Fibroblast of pulmonary artery (primary cell): ENCODE data around the gene CYP2A6.
"Not testable (repeated sequence)": the region's sequence is repeated elsewhere in the genome, so short reads cannot be mapped to it uniquely, and the experiment has no call there.

Experiments used
- DNase-seq: peaks from one replicate; pipeline ENCODE4 v3.0.0-alpha.2; 2010; ENCODE audit warnings: low read depth
- H3K4me3 ChIP-seq: replicated peaks from 2 replicates; pipeline ENCODE4 v1.5.1; 2011; ENCODE audit warnings: low read depth, mild to moderate bottlenecking, control low read depth, low read length, moderate library complexity
- TF ChIP-seq, protein P1 (sequence below): IDR thresholded peaks from 2 replicates; pipeline ENCODE4 v1.5.1; 2011; ENCODE audit warnings: mild to moderate bottlenecking, control low read depth, low read length, inconsistent platforms; ENCODE audit errors: missing control alignments

The CYP2A6 gene

DNA sequence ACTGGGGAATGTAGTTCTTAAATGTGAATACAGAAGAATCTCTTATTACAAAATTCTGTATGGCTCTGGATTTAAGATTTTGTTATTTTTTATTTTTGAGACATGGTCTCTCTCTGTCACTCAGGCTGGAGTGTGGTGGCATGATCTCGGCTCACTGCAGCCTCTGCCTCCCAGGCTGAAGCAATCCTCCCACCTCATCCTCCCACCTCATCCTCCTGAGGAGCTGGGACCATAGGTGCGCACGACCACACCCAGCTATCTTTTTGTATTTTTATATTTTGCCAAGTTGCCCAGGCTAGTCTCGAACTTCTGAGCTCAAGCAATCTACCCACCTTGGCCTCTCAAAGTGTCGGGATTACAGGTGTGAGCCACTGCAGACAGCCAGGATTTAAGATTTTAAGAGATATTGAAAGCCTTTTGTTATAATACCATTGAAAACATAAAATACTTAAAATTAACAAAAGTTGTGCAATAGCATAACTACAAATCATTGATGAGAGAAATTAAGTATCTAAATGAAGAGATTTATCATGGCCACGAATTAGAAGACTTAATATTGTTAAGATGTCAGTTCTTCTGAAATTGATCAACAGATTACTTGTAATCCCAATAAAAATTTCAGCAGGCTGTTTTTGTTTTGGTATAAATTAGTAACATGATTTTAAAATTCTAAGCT is 13.4 kb downstream of the CYP2A6 start:
- no peak overlapping the region for H3K4me3 ChIP-seq
- DNase-seq = no peak
- TF ChIP-seq, protein P1, sequence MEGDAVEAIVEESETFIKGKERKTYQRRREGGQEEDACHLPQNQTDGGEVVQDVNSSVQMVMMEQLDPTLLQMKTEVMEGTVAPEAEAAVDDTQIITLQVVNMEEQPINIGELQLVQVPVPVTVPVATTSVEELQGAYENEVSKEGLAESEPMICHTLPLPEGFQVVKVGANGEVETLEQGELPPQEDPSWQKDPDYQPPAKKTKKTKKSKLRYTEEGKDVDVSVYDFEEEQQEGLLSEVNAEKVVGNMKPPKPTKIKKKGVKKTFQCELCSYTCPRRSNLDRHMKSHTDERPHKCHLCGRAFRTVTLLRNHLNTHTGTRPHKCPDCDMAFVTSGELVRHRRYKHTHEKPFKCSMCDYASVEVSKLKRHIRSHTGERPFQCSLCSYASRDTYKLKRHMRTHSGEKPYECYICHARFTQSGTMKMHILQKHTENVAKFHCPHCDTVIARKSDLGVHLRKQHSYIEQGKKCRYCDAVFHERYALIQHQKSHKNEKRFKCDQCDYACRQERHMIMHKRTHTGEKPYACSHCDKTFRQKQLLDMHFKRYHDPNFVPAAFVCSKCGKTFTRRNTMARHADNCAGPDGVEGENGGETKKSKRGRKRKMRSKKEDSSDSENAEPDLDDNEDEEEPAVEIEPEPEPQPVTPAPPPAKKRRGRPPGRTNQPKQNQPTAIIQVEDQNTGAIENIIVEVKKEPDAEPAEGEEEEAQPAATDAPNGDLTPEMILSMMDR = no peak

DNA sequence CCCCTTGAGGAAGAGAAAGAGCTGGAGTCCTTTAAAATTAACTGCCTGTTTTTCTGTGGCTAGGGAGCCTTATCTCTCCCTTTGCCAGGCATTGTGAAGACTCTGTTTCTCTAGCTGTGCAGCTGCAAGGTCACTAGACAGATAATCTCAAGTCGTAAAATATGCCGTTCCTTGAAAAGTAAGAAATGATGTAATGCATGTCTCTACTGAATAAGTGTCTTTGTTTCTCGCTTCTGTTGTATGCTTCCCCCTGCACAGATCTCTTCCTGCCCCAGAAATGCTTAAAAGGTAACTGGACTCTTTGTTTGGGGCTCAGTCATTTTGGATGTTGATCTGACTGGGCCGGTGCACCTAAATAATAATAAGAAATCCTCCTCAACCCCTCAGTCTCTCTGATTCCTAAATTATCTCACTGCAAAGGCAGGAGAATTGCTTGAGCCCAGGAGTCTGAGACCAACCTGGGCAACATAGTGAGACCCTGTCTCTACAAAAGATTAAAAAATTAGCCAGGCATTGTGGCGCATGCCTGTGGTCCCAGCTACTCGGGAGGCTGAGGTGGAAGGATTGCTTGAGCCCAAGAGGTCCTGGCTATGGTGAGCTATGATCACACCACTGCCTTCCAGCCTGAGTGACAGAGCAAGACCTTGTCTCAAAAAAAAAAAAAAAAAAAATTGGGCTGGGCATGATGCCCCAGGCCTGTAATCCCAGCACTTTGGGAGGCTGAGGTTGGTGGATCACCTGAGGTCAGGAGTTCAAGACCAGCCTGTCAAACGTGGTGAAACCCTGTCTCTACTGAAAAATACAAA is 16.3 kb downstream of the CYP2A6 start:
- not testable (repeated sequence) for DNase-seq, H3K4me3 ChIP-seq

DNA sequence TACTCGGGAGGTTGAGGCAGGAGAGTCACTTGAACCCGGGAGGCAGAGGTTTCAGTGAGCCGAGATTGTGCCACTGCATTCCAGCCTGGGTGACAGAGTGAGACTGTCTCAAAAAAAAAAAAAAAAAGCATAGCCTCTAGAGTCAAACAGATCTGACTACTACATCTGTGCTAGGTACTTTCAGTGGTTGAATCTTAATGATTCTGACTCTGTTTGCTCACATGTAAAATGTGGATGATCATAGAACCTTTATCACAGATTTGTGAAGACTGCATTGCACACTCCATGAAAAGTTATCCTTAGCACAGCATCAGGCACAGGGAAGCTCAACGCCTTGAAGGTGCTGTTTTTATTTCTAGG is 17.8 kb downstream of the CYP2A6 start:
- H3K4me3 ChIP-seq, DNase-seq: not testable (repeated sequence)

DNA sequence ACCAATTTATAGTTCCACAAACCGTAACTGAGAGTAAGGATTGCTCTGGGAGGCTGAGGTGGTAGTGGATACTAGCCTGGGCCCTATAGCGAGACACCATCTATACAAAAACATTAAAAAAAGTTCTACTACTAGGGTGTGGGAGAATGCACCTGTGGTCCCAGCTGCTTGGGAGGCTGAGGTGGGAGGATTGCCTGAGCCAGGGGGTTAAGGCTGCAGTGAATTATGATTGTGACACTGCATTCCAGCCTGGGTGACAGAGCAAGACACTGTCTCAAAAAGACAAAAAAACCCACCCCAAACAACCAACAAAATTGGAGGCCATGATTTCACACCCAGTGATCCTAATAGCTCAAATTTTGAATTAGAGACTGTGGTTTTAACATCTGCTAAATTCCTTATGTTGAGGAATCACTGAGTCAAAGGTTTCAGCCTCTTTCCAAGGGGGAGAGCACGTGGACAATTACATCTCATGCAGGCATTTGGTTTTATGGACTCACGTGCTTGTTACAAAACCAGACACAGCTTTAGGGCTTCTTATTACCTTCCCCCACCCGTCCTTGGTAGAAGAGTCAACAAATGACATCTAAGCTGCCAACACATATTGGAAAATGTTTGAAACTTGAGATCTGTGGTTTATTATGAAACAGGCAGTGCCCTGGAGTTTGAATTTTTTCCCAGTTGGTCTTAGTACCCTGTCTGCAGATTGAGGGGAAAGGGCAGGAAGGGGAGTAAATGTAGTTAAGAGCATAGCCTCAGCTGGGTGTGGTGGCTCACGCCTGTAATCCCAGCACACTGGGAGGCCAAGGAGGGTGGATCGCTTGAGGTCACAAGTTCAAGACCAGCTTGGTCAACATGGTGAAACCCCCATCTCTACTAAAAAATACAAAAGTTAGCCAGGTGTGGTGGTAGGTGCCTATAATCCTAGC is 18.5 kb downstream of the CYP2A6 start:
- TF ChIP-seq, protein P1 = no peak
- peak; percentile 91 for DNase-seq
- H3K4me3 ChIP-seq = no peak overlapping the region

DNA sequence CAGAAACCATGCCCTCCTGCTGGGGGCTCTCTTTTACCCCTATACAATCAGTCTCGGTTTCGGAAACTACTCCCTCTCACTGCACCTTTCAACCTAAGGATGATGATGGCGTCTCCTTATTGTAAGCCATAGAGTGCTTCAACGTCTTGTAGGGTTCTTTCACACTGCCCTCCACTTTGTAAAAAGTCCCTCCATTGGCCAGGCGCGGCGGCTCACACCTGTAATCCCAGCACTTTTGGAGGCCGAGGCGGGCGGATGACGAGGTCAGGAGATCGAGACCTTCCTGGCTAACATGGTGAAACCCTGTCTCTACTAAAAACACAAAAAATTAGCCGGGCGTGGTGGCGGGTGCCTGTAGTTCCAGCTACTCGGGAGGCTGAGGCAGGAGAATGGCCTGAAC is 19.5 kb downstream of the CYP2A6 start:
- not testable (repeated sequence) for H3K4me3 ChIP-seq, DNase-seq

DNA sequence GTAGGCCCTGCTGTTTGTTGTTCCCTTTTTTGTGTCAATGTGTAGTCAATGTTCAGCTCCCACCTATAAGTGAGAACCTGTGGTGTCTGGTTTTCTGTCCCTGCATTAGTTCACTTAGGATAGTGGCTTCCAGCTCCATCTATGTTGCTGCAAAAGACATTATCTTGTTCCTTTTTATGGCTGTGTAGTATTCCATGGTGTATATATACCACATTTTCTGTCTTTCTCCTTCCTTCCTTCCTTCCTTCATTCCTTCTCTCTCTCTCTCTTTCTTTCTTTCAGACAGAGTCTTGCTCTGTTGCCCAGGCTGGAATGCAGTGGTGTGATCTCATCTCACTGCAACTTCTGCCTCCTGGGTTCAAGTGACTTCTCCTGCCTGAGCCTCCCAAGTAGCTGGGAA is 21.0 kb downstream of the CYP2A6 start:
- DNase-seq = no peak
- TF ChIP-seq, protein P1 = no peak
- no peak overlapping the region for H3K4me3 ChIP-seq

DNA sequence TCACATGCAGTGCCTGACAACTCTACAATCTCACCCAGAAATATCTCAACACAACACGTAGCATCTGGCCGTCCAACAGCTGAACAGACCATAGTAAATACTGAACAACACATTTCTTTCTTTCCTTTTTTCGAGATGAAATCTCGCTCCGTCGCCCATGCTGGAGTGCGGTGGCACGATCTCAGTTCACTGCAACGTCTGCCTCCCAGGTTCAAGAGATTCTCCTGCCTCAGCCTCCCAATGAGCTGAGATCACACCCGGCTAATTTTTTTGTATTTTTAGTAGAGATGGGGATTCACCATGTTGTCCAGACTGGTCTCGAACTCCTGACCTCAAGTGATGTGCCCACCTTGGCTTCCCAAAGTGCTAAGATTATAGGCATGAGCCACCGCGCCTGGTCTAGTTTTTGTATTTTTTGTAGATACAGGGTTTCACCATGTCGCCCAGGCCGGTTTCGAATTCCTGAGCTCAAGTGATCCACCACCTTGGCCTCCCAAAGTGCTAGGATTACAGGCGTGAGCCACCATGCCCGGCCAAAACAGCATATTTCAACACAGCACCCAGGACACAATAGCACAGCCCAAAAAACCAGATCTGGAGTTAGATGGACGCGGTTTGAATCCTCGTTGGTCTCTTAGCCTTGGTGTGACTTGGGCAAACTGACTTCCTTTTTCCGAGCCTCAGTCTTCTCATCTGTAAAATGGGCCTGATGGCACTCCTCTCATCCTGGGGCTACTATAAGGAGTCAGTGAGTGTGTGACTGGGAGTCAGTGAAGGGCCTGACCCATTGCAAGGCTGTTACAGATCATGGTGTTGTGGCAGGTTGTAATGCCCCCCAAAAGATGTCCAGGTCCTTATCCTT is 22.6 kb downstream of the CYP2A6 start:
- H3K4me3 ChIP-seq = no peak overlapping the region
- no peak for DNase-seq
- TF ChIP-seq, protein P1 = no peak

DNA sequence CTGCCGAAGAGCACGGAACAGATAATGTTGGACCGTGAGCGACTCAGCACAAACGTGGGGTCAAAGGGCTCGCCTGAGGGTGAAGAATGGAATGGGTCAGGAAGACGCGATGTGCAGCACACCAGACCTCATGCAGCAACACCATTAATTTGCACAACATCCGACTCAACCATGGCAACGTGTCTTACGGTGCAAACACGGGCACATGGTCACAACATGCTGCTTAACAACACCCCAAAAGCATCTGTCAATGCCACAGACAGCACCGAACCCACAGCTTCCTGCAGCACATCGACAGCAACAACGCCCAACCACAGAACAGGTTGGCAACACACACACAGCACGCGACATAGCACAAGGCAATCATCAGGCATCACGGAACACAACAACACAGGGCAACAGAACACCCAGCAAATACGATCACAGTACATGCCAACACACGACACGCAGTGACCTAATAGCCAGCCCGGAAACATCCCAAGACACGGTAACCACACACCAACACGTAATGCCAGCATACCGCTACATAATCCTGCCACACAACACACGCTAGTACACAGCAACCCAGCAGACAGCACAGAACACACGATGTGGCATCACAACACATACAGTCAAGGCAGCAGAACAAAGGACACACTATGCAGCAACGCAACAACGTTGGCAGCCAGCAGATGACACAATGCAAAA is 23.4 kb downstream of the CYP2A6 start:
- DNase-seq, H3K4me3 ChIP-seq: not testable (repeated sequence)

DNA sequence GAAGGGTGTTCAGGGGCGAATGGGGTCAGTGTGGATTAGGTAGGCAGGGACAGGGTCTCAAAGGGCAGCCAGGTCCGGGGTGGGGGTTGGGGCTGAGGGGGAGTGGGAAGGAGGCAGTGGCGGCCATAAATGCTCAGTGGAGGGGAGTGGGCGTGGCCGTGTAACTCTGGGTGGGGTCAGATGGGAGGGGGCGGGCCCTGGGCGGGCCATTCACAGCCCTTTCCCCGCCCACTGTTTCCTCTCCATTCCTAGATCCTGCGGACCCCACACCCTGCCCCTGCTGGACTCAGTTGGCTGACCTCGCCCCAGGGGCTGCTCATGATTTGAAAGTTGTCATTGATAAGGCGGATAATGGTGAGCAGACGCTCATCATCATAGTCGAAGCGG is 23.9 kb downstream of the CYP2A6 start:
- not testable (repeated sequence) for H3K4me3 ChIP-seq, DNase-seq

DNA sequence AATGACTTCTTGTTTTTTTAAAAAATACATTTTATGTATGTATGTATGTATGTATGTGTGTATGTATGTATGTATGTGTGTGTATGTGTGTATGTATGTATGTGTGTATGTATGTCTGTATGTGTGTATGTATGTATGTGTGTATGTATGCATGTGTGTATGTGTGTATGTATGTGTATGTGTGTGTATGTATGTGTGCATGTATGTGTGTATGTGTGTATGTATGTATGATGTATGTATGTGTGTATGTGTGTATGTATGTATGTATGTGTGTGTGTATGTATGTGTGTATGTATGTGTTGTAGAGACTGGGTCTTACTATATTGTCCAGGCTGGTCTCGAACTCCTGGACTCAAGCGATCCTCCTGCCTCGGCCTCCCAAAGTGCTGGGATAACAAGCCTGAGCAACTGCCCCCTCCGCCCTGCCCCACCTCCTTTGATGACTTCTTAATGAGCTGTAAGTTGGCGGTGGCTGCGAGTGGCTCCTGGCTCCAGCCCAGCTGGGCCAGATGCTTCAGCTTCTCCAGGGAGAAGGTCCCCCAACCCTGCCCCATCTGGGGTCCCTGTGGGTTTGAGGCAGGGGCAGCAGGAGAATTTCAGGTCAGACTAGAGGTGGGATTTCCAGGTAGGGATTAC is 24.7 kb downstream of the CYP2A6 start:
- not testable (repeated sequence) for H3K4me3 ChIP-seq, DNase-seq

DNA sequence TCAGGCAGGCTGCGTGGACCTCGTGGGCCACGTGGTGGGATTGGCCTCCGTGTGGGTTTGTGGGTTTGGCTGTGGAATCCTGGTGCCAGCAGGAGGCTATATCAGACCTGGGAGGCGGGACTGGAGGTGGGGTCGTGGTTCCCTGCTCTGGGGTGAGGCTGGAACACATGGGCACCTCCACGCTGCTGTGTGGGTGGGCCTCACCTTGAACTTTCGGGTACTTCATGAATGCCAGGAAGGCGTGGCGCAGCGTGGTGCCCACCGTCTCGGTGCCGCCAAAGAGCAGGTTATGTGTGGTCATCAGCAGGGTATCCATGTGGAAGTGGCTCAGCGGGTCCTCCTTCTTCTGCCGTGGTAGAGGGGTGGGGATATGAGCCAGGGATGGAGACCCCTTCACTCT is 25.3 kb downstream of the CYP2A6 start:
- DNase-seq, H3K4me3 ChIP-seq: not testable (repeated sequence)
